GM18505 (cell line): ENCODE results near the gene DEXI.
A peak's percentile ranks its signal among the peaks of the same experiment; 100 is the strongest.
"Not testable (repeated sequence)": the region's sequence is repeated elsewhere in the genome, so short reads cannot be mapped to it uniquely, and the experiment has no call there.

Experiments
- ATAC-seq: cut with Tn5 transposase; IDR thresholded peaks from one replicate; pipeline ENCODE4 v1.9.1; 2021; ENCODE audit not compliant: unreplicated experiment
- POLR2A ChIP-seq: IDR thresholded peaks from 4 replicates; pipeline ENCODE4 v1.6.1; 2011; ENCODE audit warnings: borderline replicate concordance; ENCODE audit not compliant: insufficient read depth, insufficient read length; ENCODE audit errors: extremely low read depth

The DEXI gene

DNA sequence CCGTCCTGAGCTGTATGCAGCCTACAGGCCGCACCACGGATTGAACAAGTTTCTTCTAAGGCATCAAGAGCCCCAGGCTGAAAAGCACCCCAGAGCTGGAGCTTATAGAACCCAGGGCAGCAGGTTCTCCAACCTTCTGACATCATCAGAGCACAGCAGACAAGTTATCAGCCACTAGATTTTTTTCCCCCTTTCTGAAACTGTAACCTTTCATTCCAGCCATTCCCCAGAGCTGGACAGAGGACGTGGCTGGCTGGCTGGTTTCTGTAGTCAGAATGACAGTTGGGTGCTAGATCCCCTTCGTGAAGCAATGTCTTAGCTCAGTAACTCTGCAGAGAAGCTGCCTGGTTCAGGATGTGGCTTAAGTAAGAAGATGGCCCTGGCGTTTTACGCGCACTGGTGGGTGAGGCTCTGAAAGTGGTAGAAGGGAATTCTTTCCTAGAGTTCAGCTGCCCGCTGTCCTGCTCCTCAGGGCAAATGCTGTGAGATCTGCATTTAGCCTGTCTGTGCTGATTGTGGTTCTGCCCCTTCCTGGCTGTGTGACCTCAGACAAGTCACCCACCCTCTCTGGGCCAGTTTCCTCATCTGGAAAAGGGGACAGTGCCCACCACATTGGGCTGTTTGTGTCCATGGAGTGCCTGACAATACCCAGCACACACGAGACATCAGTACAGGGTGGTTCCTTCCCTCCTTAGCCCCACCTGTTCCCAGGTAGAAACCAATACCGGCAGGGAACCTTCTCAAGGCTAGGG is 9.1 kb downstream of the DEXI start:
- no peak for ATAC-seq

DNA sequence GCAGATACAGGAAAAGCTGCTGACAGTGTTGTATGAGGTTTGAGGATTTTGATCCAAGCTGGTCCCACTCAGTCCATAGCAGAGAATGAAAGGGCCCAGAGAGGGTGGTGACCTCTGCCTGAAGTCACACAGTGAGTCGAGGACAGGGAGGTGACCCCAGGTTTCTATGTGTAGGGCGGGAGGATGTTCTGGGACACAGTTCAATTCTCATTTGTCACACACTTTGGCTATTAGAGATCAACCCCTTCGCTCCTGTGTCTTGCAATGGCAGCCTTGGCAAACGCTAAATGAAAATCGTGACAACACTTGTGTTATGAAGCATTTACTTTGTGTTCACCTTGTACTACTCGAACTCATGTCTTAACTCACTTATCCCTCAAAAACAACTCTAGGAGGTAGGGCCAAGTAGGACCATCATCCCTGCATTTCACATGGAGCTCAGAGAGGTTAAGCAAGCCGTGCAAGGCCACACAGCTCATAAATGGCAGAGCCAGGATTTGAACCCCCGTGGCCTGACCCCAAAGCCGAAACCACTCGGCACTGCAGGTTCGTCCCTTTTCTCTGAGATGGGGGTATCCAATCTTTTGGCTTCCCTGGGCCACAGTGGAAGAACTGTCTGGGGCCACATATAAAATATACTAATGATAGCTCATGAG is 10.2 kb downstream of the DEXI start:
- peak; percentile 32 for TF ChIP-seq POLR2A
- no peak for ATAC-seq

More for the DNA sequence above, 9.1 kb downstream of the DEXI start:
- peak; percentile 43 for TF ChIP-seq POLR2A

DNA sequence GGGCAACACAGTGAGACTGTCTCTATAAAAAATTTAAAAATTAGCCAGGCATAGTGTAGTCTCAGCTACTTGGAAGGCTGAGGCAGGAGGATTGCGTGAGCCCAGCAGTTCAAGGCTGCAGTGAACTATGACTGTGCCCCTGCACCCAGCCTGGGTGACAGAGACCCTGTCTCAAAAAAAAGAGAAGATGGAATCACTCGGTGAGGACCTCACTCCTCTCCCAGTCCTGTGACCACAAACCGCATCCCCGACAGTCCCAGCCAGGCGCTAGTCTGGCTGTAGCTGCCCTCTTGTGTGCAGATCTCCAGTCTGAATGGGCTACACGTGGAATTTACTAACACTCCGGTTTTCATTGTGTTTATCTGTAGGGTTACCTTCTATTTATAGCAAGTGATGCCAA is 11.1 kb downstream of the DEXI start:
- ATAC-seq = no peak
- TF ChIP-seq POLR2A = no peak

DNA sequence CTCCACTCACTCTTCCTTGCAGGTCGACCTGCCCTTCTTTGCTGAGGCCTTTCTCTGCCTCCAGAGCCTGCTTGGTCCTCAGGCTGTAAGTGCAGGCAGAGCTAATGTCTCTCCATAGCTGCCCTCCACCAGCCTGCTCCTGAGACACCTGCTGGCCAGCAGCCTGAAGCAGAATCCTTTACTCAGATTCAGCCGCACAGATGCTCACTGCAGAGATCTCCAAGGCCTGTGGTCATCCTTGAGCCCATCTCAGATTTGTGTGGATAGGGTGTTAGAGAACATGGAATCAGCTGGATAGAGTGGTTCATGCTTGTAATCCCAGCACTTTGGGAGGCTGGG is 11.5 kb downstream of the DEXI start:
- TF ChIP-seq POLR2A = no peak
- ATAC-seq = no peak

DNA sequence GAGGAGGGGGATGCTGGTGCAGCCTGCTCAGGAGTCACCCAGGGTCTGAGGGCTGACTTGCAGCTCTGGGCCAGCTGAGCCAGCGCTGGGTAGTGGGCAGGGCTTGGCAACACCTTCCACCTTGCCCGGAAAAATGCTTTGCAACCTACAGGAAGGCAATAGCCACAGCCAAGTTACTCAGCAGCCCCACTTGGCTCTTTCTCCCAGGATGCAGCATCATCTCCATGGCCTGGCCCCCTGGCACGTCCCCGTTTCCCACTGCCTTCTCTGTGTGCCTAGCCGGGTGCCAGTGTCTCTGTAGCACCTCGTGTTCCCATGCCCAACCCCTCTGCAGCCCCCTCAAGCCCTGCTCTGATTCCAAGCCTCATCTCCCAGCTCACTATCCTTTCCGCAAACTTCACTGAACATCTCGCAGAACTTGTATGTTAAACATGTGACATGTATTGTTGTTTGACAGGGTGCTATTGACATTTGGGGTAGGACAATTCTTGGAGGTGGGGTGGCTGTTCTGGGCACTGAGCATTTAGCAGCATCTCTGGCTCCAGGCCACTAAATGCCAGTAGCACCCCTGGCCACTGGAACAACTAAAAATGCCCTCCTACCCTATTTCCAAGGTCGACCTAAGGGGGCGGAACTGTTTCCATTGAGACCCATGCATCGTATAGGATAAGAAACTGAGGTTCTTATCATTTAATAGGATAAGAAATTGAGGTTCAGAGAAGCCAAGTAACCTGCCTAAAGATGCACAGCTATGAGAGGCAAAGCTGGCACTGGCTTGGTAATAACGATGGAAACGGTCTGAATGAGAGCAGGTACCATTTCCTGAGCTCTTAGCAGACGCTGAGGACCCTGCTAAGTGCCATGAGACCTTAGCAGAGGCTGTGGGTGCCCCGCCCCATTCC is 12.2 kb downstream of the DEXI start:
- no peak for ATAC-seq
- TF ChIP-seq POLR2A = peak; percentile 56

DNA sequence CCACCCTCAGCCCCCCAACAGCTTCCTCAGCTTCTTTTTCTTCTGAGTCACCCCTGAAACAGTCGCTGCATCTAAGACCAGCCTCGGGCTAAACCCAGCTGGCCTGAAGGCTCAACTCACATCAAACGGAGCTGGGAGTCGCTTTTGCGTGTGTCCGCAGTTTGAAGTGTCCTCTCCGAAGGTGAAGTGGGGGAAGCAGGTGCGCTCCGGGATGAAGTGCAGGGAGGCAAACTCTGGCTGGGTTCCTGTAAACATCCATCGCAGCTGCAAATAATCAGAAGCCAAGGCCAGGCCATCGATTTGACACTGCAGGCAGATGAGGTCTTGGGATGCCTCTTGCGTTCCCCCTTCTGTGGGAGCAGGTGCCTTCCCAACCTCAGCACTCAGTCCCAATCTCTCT is 13.2 kb downstream of the DEXI start:
- ATAC-seq = not testable (repeated sequence)

DNA sequence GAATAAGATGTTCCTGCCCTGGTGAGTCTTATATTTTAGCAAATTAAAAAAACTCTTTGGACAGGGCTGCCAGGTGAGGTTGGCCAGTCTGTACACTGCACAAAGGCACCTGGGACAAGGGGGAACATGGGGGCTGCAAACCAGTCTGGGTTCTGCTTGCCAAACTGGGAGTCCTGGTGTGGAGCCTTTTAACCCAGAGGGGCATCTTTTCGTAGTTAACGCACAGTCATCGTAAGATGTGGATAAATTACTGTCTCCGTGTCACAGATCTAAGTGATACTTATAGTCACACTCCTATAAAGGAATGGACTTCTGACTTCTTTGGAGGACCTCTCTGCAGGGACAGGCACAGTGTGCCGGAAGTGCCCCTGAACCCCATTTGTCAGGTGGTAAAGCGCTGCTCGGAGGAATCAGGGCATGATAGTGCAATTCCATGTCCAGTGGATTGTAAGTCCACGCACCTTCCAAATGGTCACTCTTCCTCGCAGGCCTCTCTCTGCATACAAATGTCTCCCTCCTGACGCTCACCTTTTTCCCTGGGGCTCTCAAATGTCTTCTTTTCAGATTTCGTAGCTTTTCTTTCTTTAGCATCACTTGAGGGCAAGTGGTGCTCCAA is 14.7 kb downstream of the DEXI start:
- no peak for ATAC-seq
- no peak for TF ChIP-seq POLR2A

DNA sequence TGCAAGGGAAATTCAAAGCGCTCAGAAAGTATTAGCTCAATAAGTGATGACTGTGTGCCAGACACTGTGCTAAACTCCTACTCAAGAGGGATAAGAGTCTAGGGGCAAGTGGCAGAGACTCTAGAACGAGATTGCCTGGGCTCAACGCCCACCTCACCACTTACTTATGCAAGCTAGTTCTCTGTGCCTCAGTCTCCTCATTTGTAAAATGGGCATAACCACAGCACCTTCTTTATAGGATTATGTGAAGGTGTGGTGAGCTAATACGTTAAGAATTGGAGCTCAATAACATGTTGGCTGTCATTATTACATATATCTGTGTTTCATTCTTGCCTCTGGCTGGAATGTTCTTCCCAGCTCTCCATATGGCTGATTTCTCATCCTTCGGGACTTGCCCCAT is 15.4 kb downstream of the DEXI start:
- TF ChIP-seq POLR2A = peak; percentile 12

DNA sequence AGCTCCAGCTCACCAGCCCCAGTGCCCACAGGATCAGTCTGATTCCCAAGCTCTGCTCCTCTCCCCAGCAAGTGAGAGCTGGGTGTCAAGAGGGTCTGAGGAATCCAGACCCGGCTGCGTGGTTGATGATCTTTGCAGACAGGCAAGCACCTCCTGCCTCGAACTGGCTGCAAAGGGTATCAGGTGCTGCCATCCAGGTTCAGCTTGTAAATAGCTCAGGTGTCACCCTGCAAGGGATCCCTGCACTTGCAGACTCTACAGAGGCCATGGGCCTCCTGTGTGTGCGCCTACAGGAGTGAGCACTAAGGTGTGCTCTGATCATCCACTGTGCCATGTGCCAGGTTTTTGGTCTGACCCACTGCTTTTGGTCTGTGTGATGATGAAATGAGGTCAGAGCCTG is 16.2 kb downstream of the DEXI start:
- peak; percentile 10 for TF ChIP-seq POLR2A
- no peak for ATAC-seq

More for the DNA sequence above, 15.4 kb downstream of the DEXI start:
- no peak for ATAC-seq

DNA sequence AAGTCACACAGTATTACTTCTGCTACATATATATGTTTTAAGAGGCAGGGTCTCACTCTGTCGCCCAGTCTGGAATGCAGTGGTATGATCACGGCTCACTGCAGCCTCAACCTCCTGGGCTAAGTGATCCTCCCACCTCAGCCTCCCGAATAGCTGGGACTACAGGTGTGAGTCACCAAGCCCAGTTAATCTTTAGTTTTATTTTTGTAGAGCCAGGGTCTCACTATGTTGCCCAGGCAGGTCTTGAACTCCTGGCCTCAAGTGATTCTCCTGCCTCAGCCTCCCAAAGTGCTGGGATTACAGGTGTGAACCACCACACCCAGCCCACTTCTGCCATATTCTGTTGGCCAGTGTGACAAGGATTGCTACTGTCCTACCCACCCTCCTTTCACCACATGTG is 17.0 kb downstream of the DEXI start:
- ATAC-seq = not testable (repeated sequence)
- peak; percentile 3 for TF ChIP-seq POLR2A

DNA sequence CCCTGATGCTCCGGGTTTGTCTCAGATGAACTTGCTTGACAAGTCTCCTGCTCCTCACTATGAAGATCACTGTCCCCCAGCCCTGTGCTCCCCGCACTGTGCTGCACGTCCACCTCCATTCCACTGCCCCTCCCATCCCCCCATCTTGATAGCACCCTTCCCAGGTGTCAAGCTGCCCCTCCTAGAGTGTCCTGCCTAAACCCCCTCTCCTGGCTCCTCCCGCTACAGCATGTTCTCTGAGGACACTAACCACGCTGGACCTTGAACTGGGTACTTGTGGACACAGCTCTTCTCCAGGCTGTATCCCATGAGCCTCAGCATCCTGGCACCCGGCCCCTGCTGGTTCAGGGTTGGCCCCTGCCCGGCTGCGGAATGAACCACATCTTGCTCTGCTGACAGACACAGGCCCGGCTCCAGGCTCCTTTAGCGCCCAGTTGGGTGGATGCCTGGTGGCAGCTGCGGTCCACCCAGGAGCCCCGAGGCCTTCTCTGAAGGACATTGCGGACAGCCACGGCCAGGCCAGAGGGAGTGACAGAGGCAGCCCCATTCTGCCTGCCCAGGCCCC is 18.5 kb downstream of the DEXI start:
- no peak for TF ChIP-seq POLR2A
- ATAC-seq = no peak

DNA sequence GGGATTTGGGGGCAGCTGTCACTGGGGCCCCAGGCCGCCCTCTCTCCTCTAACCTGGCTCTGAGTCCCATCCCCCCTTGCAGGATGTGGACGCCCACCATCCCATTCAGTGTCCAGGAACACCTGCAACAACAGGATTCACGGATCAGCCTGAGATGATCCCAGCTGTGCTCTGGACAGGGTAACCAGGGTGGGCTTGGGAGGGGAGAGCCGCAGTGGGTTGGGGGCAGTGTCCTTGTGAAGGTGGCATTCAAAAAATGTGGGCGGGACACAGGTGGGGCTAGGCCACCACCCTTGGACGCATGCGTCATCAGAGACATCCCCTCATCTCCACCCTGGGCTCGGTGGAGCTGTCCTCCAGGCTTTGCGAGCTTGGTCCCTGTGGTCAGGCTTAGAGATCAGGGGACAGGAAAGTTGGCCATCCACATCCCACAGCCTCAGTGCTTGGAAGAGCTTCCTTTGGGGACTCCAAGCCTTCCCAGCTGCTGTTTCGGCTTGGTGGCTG is 19.1 kb downstream of the DEXI start:
- no peak for ATAC-seq
- peak; percentile 11 for TF ChIP-seq POLR2A
